ENCODE results near the gene ARHGAP23. TPM values are rescaled to one million over a fixed set of nuclear protein-coding genes. Genes with fewer than 3 reads are reported as not detected.
"Not testable (repeated sequence)": the region's sequence is repeated elsewhere in the genome, so short reads cannot be mapped to it uniquely, and the experiment has no call there.

The ARHGAP23 gene
- total RNA-seq, 1 donor from 2014 or later, result 145 TPM

DNA sequence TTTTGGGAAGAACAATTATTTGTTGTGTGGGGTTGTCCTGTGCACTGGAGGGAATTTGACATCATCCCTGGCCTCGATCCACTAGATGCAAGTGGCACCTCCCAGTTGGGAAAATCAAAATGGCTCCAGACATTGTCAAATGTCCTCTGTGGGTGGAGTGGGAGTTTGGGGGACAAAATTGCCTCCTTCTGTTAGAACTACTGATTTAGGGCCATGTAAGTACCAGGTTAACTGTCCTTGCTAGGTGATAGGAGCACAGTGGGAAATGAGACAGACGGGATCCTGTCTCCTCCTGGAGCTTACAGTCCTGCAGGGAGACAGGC, 56.8 kb downstream of the ARHGAP23 start:
- DNase-seq (ENCODE audit: extremely low read depth, low read depth, low spot score), result no peak

DNA sequence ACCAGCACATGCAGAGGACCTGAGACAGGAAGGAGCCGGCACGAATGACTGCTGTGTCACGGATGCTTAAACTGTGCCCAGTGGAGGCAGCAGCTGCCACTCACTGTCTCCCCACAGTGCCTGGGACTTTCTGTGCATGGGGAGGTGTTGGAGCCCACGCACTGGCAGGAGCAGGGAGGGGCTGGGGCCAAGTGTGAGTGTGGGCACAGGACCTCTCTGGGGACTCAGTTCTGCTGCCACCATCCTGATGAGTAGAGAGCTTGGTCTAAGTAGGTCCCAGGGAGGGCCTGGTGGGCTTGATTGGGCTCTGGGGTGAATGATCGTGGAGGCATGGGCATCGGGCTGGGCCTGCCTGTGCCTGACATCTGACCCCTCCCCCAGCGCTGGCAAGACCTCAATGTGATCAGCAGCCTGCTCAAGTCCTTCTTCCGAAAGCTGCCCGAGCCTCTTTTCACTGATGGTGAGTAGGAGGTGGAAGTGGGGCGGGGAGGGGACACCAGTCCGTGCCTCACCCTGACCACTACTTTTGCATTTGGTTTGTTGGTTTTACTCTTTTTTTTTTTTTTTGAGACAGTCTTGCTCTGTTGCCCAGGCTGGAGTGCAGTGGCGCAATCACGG, 57.5 kb downstream of the ARHGAP23 start:
- not testable (repeated sequence) for DNase-seq (ENCODE audit: extremely low read depth, low read depth, low spot score)

DNA sequence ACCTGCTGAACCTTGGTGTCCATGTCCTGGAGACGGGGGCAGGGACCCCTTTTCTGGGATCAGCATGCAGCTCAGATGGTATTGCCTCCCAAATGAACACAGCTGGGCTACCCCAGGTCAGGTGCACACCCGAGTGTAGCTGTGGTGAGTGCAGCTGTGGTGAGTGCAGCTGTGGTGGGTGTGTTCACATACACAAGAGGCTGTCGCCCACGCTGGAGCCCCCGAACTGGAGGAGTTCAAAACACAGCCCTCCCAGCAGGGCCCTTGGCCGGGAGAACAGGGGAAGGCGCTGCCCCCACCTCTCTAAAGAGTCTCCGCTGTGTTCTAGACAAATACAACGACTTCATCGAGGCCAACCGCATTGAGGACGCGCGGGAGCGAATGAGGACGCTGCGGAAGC, 61.5 kb downstream of the ARHGAP23 start:
- not testable (repeated sequence) for DNase-seq (ENCODE audit: extremely low read depth, low read depth, low spot score)

DNA sequence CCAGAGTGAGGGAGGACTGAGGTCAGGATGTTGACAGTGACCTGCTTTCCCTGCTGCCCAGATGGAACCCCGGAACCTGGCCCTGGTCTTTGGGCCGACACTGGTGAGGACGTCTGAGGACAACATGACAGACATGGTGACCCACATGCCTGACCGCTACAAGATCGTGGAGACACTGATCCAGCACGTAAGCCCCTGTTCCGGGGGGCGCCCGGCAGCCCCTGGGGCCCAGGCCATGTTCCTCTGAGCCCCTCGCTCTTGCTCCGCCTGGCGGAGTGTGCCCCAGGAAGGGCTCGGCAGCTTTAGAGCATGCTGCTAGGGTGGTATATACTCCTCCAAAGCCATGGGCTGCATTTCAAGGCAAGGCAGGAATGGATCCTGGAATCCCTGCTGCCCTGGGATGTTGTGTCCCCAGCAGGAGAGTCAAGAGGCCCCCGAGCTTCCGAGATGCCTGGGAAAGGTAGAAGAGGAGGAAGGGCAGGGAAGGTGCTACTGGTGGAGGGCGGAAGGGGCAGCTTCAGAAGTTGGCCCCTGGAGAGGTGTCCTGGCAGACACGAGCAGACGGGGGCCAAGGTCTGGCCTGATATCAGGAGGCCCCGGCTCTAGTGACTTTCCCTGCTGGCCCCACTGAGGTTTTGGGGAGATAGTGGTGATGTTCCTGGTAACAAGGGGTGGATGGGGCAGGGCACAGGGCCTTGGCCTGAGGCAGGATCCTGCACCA, 63.2 kb downstream of the ARHGAP23 start:
- DNase-seq (ENCODE audit: extremely low read depth, low read depth, low spot score), result not testable (repeated sequence)

DNA sequence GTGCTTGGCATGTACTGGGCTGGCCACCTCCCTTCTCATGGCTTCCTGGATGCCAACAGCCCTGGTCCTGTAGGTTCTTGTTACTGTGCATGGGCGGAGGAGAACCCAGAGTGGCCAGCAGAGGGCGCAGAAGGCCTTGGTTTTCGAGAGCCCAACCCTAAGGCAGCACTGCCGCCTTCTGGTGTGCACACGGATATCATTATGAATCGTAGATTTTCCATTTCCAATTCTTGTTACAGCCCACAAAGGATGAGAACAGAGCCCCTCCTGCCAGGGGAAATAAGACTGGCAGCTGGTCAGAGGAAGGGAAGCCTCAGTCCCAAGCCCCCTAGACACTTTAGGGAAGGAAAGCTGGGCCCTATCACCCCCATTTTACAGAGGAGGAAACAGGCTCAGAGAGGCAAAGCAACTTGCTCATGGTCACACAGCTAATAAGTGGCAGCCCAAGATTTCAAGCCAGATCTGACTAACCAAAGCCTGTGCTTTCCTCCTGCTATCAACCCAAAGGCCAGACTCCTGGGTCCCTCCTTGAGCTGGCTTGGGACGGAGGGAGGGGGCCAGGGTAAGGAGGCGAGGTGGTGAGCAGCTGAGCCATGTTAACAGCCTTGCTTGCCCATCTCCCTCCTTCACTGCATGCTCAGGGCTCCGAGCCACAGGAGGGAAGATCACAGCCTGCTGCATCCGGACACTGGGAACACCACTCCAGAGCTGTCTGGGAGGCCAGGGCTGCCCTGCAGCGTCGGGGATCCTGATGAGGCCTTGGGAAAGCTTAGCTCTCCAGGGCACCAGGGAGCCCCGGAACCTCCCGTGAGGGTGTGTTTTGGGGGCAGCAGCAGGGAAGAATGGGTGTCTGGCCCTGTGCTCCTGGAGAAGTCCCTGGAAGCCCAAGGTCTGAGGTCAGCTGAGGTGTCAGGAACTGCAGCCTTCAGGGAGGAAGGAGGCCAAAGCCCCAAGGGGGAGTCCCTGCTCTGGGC, 64.1 kb downstream of the ARHGAP23 start:
- DNase-seq (ENCODE audit: extremely low read depth, low read depth, low spot score), result not testable (repeated sequence)

DNA sequence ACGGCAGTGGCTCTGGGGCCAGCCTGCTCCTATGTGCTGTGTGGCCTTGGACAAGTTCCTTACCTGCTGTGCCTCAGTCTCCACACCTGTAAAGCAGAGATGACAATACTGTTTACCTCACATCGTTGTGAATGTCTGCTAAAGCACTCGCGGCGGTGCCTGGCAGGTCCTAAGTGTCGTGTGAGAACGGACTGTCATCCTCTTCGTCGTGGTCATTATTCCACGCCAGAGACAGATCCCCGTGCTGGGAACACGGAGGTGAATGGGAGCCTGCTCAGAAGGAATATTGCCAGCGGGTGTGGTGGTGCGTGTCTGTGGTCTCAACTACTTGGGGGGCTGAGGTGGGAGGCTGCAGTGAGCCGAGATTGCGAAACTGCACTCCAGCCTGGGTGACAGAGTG, 65.9 kb downstream of the ARHGAP23 start:
- DNase-seq (ENCODE audit: extremely low read depth, low read depth, low spot score), result not testable (repeated sequence)

DNA sequence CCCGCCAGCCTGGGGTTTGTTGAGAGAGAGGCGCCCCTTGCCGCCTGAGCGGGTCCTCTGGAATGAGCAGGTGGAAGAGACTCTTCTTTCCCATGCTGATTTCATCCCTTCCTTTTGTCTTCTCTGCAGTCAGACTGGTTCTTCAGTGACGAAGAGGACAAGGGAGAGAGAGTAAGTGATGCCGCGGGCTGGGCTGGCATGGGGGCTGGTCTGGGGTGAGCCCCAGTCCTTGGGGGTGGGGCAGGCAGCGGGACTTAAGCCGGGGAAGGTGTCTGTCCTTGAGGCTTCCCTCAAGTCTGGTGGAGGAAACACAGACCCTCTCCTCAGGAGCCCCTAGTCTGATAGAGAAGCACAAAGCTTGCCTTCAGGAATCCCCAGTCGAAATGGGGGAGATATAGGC, 69.4 kb downstream of the ARHGAP23 start:
- DNase-seq (ENCODE audit: extremely low read depth, low read depth, low spot score), result not testable (repeated sequence)

DNA sequence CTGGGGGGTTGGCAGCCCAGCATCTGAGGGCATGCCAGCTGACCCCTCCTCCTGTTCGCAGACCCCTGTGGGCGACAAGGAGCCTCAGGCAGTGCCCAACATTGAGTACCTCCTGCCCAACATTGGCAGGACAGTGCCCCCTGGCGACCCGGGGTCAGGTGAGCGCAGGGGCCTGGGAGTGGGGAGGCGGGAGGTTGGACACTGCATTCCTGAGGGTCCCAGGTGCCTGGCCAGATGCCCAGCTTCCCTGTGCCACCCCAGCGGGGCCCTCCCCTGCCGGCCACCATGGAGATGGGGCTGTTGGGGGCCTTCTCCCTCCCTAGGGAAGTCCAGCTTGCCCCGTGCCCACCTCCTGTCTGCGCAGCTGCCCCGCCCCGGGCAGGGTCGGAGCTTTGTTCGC, 70.1 kb downstream of the ARHGAP23 start:
- DNase-seq (ENCODE audit: extremely low read depth, low read depth, low spot score), result no peak

DNA sequence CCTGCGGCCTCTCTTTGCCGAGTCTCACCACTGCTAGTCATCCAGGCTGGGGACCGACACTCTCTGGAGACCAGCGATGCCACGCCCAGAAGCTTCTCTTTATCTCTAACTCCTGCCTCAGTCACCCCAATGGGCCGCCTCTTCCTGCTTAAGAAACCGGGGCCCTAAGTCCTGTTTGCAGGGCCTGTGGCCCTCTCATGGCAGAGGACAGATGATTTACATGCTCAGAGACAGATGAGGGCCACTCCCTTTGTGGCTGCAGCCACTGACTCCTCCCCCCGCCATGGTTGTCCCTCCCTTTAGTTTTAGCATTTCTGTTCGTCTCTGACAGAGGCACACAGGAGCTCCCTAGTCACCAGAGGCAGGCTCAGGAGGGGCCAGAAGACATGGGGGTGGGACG, 71.0 kb downstream of the ARHGAP23 start:
- not testable (repeated sequence) for DNase-seq (ENCODE audit: extremely low read depth, low read depth, low spot score)

DNA sequence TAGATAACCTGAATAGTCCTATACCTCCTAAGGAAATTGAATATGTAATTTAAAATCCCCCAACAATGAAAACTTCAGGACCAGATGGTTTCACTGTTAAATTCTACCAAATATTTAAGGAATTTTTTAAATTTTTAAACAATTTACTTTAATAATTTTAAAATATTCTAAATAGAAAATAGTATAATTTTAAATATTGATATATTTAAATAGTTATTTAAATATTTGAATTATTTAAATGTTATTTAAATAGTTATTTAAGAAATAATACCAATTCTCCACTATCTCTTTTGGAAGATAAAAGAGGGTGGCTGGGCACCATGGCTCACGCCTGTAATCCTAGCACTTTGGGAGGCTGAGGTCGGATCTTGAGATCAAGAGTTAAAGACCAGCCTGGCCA, 73.5 kb downstream of the ARHGAP23 start:
- not testable (repeated sequence) for DNase-seq (ENCODE audit: extremely low read depth, low read depth, low spot score)

DNA sequence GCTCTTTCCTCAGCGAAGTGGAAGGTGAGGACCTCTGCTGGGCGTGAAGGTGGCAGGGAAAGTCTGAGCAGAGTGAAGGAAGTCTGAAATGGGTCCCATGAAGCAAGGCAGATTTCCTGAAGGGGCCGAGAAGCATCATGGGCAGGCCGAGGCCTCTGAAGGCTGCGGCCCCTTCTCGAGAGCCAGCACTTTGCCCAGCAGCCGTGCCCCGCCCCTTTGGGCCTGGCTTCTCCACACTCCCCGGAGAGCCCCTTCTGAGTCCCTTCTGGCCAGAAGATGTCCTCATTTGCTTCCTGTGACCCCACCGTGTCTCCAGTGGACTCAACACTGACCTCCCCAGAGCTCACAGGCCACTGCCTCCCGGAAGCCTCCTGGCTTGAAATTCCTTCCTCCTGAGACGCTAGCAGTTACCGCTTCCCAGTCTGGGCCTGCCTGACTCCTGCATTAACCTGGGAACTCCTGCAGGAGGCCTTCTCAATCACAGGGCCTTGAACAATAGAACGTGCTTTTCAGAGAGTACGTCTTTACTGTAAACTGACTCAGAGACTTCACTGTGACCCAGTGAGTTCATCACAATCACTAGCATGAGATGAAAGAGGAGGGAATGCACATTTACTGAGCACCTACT, 75.1 kb downstream of the ARHGAP23 start:
- DNase-seq (ENCODE audit: extremely low read depth, low read depth, low spot score), result not testable (repeated sequence)

DNA sequence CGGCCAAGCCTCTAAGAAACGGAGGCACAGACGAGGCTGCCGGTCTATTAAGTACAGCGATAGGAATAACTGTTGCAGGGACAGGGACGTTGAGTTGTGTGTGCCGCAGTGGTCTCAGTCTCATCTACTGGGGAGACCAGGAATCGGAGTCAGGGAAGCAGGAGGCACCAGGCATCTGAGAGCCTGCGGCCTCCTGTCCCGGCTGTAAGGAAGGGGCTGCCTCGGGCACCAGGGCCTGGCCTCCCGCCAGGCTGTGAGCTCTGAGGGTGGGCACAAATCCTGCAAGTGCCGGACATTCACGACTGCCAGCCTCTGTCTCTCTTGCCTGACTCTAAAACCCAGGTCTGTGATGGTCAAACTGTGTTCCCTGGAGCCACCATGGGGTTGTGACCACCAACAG, 76.0 kb downstream of the ARHGAP23 start:
- no peak for DNase-seq (ENCODE audit: extremely low read depth, low read depth, low spot score)

DNA sequence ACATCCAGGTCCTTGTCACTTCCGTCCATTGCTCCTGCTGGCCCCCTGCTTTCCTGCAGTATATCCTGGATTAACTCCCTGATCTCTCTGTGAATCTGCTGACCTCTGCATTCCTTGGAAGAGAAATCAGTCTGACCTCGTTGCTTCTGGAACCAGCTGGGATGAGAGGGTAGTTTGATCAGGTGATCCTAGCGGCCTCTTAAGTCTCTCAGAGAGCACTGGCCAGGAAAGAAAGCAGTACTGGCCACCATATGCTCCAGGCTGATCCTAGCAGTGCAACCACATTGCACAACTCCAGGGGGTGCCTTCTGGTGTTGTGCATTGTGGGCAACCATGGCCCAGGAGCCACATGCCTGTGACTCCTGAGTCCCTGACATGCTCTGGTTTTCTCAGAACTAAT, 79.2 kb downstream of the ARHGAP23 start:
- no peak for DNase-seq (ENCODE audit: extremely low read depth, low read depth, low spot score)

DNA sequence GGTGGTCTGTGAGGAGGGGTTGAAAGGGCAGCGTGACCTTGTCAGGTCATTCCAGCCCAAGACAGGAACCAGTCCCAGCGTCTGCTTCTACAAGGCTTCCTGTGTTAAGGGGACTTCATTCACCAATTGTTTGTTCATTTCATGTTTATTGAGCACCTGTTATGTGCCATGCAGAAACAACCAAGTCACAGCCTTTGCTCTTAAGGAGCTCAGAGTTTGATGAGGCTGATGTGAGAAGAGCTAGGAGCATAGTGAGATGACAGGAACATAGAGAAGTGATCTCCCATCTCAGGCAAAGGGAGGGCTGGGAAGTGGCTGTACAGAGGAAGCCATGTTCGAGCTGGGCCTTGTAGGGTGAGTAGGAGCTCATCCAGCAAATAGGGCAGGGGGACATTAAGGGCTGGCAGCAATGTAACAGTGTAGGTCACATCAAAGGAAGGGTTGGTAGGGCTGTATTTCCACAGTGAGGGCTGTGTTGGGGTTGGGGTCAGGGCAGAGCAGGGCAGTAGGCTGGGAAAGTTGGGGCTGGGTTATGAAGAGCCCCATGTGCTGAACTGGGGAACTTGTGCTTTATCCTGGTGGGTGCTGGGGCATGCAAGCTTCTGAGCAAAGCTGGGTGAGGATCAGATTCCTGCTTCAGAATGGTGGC, 79.8 kb downstream of the ARHGAP23 start:
- no peak for DNase-seq (ENCODE audit: extremely low read depth, low read depth, low spot score)

DNA sequence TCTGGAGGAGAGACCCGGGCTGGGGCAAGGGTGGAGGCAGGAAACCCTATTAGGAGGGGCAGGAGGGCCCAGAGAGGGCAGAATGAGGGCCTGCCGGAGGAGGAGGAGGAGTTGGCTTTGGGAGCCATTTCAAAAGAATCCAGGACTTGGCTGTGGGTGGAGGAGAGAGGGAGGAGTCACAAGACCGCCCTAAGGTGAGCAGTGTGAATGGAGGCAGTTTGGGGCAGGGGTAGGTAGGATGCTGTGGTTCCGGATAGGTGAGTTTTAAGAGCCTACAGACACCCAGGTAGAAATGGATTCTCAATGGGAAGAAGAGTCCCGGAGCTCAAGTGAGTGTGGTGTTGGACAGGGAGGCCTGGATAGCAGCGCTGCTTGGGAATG, 80.3 kb downstream of the ARHGAP23 start:
- DNase-seq (ENCODE audit: extremely low read depth, low read depth, low spot score), result no peak

DNA sequence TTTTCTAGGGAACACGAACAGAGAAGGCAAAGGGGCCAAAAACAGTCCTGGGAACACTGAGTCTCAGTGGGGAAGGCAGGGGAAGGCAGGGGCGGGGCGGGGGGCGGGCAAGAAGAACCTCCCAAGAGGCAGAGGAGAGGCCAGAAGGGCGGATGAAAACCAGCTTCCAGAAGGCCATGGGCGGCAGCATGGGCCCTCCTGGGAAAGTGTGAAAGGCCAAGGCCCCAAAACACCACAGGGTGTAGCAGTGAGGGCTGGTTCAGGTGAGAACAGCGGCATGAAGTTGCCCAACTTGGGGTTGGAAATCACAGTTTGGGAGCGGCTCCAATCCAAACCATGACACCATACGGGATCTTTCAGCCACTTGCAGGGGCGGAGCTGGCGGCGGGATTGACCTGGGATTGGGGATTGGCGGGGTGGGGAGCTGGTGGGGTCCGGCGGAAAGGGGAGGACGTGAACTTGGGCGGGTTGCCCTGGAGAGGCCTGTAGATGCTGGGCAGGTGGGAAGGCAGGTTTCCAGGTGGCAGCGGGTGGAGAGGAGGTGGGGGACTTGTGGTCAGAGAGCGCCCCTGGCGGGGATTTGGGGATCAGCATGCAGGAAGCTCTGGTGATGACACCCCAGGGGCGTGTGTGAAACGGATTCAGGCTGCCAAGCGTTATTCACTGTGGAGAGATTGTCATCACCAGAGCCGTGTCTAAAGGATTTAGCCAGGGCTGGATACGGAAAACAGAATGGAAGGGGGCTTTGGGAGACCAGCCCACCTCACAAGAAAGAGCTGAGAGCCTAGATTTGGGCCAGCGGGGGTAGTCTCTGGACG, 80.9 kb downstream of the ARHGAP23 start:
- DNase-seq (ENCODE audit: extremely low read depth, low read depth, low spot score), result no peak

DNA sequence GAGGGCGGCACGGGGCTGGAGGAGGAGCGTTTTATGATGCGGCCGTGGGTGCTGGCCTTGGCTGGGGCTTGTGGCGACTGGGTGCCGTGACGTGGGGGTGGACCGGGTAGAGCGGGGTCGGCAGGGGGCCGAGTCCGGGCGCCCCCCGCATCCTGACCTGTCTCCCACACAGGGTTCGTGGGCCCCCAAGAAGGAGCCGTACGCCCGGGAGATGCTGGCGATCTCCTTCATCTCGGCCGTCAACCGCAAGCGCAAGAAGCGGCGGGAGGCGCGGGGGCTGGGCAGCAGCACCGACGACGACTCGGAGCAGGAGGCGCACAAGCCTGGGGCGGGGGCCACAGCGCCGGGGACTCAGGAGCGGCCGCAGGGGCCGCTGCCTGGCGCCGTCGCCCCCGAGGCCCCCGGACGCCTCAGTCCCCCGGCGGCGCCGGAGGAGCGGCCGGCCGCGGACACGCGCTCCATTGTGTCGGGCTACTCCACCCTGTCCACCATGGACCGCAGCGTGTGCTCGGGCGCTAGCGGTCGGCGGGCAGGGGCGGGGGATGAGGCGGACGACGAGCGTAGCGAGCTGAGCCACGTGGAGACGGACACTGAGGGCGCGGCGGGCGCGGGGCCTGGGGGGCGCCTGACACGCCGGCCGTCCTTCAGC, 81.6 kb downstream of the ARHGAP23 start:
- no peak for DNase-seq (ENCODE audit: extremely low read depth, low read depth, low spot score)

DNA sequence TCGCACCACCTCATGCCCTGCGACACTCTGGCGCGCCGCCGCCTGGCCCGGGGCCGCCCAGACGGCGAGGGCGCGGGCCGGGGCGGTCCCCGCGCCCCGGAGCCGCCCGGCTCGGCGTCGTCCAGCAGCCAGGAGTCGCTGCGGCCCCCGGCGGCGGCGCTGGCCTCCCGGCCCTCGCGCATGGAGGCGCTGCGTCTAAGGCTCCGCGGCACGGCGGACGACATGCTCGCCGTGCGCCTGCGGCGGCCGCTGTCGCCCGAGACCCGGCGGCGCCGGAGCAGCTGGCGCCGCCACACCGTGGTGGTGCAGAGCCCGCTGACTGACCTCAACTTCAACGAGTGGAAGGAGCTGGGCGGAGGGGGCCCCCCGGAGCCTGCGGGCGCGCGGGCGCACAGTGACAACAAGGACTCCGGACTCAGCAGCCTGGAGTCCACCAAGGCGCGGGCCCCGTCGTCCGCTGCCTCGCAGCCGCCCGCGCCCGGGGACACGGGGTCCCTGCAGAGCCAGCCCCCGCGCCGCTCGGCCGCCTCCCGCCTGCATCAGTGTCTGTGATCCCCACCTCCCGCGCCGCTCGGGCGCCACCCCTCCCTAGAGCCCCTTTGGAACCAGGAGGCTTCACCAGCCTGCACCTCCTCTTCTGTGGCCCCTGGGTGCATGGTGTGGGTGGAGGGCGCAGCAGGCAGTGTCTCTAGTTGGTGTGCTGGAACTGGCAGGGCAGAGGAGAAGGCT, 82.3 kb downstream of the ARHGAP23 start:
- DNase-seq (ENCODE audit: extremely low read depth, low read depth, low spot score), result no peak

Measured in glomerular endothelial cell (primary cell).